Measurements from ENCODE around the gene RASGEF1B. TPM values are rescaled to one million over a fixed set of nuclear protein-coding genes. Genes with fewer than 3 reads are reported as not detected.

RASGEF1B gene
- total and polyA plus RNA-seq, 2 experiments from 2014 or later, result 29.1 to 53.4 TPM

DNA sequence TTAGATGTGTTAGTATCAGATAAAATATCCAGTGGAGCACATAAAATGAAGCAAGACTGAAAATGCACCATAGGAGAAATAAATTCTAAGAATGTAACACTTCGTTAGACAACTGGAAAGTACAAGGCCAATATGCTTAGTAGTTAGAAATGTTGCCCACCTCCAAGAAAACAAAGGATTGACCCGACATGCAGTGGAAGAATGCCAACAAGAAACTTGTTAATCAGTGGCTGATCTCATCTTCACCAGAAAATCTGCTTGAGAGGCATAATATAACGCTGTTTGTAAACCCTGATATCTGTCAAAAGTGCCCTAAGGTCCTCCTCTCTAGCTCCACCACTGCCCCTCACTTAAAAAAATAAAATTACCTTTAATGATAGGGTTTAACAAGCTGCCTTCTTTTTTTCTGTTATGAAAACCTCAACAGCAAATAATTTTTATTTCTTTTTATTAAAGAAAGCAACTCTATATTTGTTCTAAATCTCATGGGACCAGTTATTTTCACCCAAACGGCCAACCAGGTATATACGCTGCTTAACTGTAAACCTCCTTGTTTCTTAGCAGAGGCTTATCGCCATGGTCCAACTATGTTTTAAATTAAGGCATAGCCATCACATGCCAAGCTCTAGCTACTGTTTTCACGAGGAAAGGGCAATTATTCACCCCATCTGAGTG, 1.8 kb downstream of the RASGEF1B start:
- Histone ChIP-seq H3K4me3 (peak overlapping the region; percentile 82), H3K4me2 (peak overlapping the region; percentile 71), H3K79me2 (peaks cover 35% of the 10 kb centered on the region), H4K20me1 (ENCODE audit: insufficient read depth, poor library complexity, severe bottlenecking) (no peaks in the 10 kb centered on the region), H3K9me2 (replicated peaks; ENCODE audit: insufficient read depth) (no peaks in the 10 kb centered on the region), H2AFZ (no peak overlapping the region), H3K9me3 (ENCODE audit: low read depth) (no peaks in the 10 kb centered on the region), H3K27me3 (no peaks in the 10 kb centered on the region), H3K4me1 (ENCODE audit: insufficient read depth) (peaks cover 6% of the 10 kb centered on the region), H3K27ac (peak overlapping the region; percentile 94), H3K36me3 (replicated peaks; ENCODE audit: insufficient read depth, low read depth) (no peaks in the 10 kb centered on the region)
- WGBS (ENCODE audit: low lambda C conversion rate, missing lambda C conversion rate), result 25% methylated on average over 7 of the region's 7 CpGs
- TF ChIP-seq EZH2 (IDR thresholded peaks at IDR 0.05; ENCODE audit: borderline replicate concordance) (no peak), CTCF (IDR thresholded peaks at IDR 0.05; ENCODE audit: poor library complexity) (no peak), EZH2phosphoT487 (IDR thresholded peaks at IDR 0.05; ENCODE audit: low read depth, severe bottlenecking, unreplicated experiment) (no peak)
- no peak for DNase-seq (ENCODE audit: low spot score)

- Histone ChIP-seq H3K4me2 (peak overlapping the region; percentile 71), H3K27me3 (no peaks in the 10 kb centered on the region), H3K4me1 (ENCODE audit: insufficient read depth) (peaks cover 6% of the 10 kb centered on the region), H3K36me3 (replicated peaks; ENCODE audit: insufficient read depth, low read depth) (no peaks in the 10 kb centered on the region), H2AFZ (no peak overlapping the region), H3K9me3 (ENCODE audit: low read depth) (no peaks in the 10 kb centered on the region), H3K9me2 (replicated peaks; ENCODE audit: insufficient read depth) (no peaks in the 10 kb centered on the region), H3K79me2 (peaks cover 47% of the 10 kb centered on the region), H4K20me1 (ENCODE audit: insufficient read depth, poor library complexity, severe bottlenecking) (no peaks in the 10 kb centered on the region), H3K4me3 (no peak overlapping the region), H3K27ac (peak overlapping the region; percentile 8)
- 46% methylated on average over 2 of the region's 2 CpGs for WGBS (ENCODE audit: low lambda C conversion rate, missing lambda C conversion rate)
- no peak for DNase-seq (ENCODE audit: low spot score)
- TF ChIP-seq EZH2 (IDR thresholded peaks at IDR 0.05; ENCODE audit: borderline replicate concordance), result no peak
- no peak for TF ChIP-seq CTCF (IDR thresholded peaks at IDR 0.05; ENCODE audit: poor library complexity)
- TF ChIP-seq EZH2phosphoT487 (IDR thresholded peaks at IDR 0.05; ENCODE audit: low read depth, severe bottlenecking, unreplicated experiment), result no peak
Observed at GRCh38 chr4:81468678-81469077, 3.0 kb downstream of the RASGEF1B start.

DNA sequence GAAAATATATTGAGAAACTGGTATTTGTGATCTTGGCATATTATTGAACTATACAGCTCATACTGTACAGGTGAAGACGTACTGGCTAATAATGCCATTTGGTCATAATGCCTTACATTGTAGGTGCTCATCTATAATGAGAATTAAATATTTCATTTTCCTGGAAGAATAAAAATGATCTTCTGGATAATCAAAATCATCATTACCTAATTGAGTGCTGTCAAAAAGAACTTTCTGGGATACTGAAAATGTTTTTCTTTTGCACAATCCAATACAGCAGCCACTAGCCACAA, 4.1 kb downstream of the RASGEF1B start:
- peaks cover 6% of the 10 kb centered on the region for H3K4me1 ChIP-seq (ENCODE audit: insufficient read depth)

More for the DNA sequence above, 4.1 kb downstream of the RASGEF1B start:
- no peak for DNase-seq (ENCODE audit: low spot score)
- Histone ChIP-seq H3K36me3 (replicated peaks; ENCODE audit: insufficient read depth, low read depth) (no peaks in the 10 kb centered on the region), H3K27ac (no peak overlapping the region), H3K4me3 (no peak overlapping the region), H2AFZ (no peak overlapping the region), H3K9me2 (replicated peaks; ENCODE audit: insufficient read depth) (no peaks in the 10 kb centered on the region), H3K27me3 (no peaks in the 10 kb centered on the region), H3K9me3 (ENCODE audit: low read depth) (no peaks in the 10 kb centered on the region), H4K20me1 (ENCODE audit: insufficient read depth, poor library complexity, severe bottlenecking) (no peaks in the 10 kb centered on the region), H3K4me2 (no peak overlapping the region), H3K79me2 (peaks cover 58% of the 10 kb centered on the region)
- 7% methylated on average over 1 of the region's 1 CpG for WGBS (ENCODE audit: low lambda C conversion rate, missing lambda C conversion rate)
- TF ChIP-seq EZH2phosphoT487 (IDR thresholded peaks at IDR 0.05; ENCODE audit: low read depth, severe bottlenecking, unreplicated experiment) (no peak), CTCF (IDR thresholded peaks at IDR 0.05; ENCODE audit: poor library complexity) (no peak), EZH2 (IDR thresholded peaks at IDR 0.05; ENCODE audit: borderline replicate concordance) (no peak)
